WERI-Rb-1 (cell line): Measurements from ENCODE around the gene MFSD12.
"Not testable (repeated sequence)": the region's sequence is repeated elsewhere in the genome, so short reads cannot be mapped to it uniquely, and the experiment has no call there.

Experiments used
- DNase-seq: peaks from one replicate; pipeline ENCODE4 v3.0.0-alpha.2; 2020
- H3K27ac ChIP-seq: fragments of 250-450 bp; sonication (Bioruptor Pico); 2 replicates; pipeline ENCODE4 v1.5.1; 2020; ENCODE audit warnings: mild to moderate bottlenecking, moderate library complexity
- H3K27me3 ChIP-seq: fragments of 250-450 bp; sonication (Bioruptor Pico); 2 replicates; pipeline ENCODE4 v1.5.1; 2021; ENCODE audit warnings: mild to moderate bottlenecking, low read depth, moderate library complexity; ENCODE audit not compliant: insufficient read depth, severe bottlenecking
- H3K36me3 ChIP-seq: fragments of 250-450 bp; sonication (Bioruptor Pico); 2 replicates; pipeline ENCODE4 v1.5.1; 2020; ENCODE audit warnings: mild to moderate bottlenecking, moderate library complexity
- H3K4me3 ChIP-seq: 2 replicates; pipeline ENCODE4 v1.5.1; 2011; ENCODE audit warnings: low read depth, mild to moderate bottlenecking, control low read depth, low read length
- H3K9me3 ChIP-seq: fragments of 250-450 bp; sonication (Bioruptor Pico); 2 replicates; pipeline ENCODE4 v1.5.1; 2021; ENCODE audit warnings: mild to moderate bottlenecking, moderate library complexity; ENCODE audit not compliant: severe bottlenecking
- TF ChIP-seq, protein P1 (sequence below): IDR thresholded peaks from 2 replicates; pipeline ENCODE4 v1.5.1; 2011; ENCODE audit warnings: low read depth, mild to moderate bottlenecking, control low read depth, inconsistent platforms, low read length

Gene MFSD12

DNA sequence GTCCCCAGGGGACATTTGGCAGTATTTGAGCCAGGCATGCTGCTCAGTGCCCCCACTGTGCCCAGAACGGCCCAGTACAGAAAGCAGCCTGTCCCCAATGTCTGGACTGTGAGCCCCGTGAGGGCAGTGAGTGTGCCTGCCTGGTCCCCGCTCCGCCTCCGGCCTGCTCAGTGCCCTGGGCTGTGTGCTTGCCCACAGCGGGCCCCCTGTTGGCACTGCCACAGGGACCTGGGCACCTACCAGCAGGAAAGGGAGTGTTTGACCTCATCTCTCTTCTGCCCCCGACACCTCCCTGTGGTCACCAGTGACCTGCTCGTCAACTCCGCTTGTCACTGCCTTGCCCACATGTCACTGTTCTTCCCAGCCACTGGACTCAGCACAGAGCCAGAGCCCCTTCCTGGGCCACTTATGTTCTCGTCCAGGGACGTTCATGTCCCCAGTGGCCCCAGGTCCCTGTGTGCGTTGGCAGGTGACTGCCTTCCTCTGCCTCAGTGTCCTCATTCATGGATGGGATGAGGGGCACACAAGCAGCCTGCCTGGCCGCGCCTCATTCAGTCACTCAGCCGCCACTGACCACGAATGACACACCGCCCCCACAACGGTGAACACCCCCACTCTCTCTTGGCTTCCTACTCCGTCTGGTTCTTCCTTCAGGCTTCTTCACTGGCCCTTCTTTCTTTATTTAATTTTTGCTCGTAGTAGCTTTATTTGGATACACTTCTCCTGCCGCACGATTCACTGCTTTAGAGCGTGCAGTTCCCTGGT lies 48.4 kb downstream of the MFSD12 start:
- no peak overlapping the region for H3K27ac ChIP-seq
- no peak for DNase-seq
- H3K36me3 ChIP-seq = peaks cover 46% of the 10 kb centered on the region
- H3K4me3 ChIP-seq = no peak overlapping the region
- TF ChIP-seq, protein P1, sequence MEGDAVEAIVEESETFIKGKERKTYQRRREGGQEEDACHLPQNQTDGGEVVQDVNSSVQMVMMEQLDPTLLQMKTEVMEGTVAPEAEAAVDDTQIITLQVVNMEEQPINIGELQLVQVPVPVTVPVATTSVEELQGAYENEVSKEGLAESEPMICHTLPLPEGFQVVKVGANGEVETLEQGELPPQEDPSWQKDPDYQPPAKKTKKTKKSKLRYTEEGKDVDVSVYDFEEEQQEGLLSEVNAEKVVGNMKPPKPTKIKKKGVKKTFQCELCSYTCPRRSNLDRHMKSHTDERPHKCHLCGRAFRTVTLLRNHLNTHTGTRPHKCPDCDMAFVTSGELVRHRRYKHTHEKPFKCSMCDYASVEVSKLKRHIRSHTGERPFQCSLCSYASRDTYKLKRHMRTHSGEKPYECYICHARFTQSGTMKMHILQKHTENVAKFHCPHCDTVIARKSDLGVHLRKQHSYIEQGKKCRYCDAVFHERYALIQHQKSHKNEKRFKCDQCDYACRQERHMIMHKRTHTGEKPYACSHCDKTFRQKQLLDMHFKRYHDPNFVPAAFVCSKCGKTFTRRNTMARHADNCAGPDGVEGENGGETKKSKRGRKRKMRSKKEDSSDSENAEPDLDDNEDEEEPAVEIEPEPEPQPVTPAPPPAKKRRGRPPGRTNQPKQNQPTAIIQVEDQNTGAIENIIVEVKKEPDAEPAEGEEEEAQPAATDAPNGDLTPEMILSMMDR = no peak
- H3K9me3 ChIP-seq = no peaks in the 10 kb centered on the region
- H3K27me3 ChIP-seq = no peaks in the 10 kb centered on the region

DNA sequence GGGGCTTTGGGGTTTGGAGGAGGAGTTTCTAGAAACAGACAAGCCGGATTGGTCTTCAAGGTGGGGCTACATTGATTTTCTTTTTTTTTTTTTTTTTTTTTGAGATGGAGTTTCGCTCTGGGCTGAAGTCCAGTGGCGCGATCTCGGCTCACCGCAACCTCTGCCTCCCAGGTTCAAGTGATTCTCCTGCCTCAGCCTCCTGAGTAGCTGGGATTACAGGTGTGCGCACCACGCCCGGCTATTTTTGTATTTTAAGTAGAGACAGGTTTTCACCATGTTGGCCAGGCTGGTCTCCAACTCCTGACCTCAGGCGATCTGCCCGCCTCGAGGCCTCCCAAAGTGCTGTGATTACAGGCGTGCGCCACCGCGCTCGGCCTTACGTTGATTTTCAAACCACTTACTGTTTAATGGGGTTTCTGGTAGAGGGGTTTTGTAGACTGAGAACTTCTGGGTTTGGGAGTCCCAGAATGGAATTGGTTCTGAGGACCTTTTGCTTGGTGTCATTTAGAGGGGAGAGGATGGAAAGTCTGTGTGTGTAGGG lies 49.2 kb downstream of the MFSD12 start:
- peaks cover 46% of the 10 kb centered on the region for H3K36me3 ChIP-seq
- not testable (repeated sequence) for H3K4me3 ChIP-seq, H3K27me3 ChIP-seq, H3K27ac ChIP-seq, DNase-seq, H3K9me3 ChIP-seq

DNA sequence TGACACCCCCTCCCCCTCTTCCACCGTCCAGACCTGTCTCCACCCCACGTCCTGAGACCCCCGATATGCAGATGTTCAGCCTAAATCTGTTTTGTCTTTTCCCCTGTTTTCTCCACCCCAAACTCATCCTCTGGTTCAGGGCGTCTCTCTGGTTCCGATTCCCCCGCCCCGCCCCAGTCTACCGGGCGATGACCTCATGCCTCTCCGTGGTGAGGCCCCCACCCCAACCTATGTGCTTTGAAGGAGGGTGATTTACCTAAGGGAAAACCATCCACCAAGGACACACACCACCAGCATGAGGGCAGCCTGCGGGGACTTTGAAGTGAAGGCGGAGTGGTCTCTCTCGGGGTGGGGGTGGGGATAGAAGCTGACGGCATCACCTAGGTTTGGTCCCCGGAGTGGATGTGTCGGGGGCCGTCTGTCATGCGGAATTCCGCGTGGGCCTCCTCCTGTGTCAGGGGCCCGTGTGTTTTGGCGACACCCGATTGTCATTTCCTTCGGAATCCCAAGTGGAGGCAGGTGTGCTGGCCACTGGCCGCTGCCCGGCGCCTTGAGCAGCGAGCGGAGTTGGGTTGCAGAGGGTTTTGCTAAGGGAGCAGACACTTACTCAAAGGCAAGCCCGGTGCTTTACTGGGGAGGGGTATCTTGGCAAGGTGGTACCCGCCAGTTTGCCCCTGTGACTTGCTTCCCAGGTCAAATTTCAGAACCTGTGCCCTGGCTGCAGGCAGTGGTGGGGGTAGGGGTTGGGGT lies 49.8 kb downstream of the MFSD12 start:
- no peak for DNase-seq
- Histone ChIP-seq H3K9me3 (no peaks in the 10 kb centered on the region), H3K27me3 (no peaks in the 10 kb centered on the region), H3K4me3 (peak overlapping the region; percentile 19; the same call in 1 of the 2 replicates), H3K27ac (no peak overlapping the region), H3K36me3 (peaks cover 46% of the 10 kb centered on the region)
- TF ChIP-seq, protein P1 = no peak

DNA sequence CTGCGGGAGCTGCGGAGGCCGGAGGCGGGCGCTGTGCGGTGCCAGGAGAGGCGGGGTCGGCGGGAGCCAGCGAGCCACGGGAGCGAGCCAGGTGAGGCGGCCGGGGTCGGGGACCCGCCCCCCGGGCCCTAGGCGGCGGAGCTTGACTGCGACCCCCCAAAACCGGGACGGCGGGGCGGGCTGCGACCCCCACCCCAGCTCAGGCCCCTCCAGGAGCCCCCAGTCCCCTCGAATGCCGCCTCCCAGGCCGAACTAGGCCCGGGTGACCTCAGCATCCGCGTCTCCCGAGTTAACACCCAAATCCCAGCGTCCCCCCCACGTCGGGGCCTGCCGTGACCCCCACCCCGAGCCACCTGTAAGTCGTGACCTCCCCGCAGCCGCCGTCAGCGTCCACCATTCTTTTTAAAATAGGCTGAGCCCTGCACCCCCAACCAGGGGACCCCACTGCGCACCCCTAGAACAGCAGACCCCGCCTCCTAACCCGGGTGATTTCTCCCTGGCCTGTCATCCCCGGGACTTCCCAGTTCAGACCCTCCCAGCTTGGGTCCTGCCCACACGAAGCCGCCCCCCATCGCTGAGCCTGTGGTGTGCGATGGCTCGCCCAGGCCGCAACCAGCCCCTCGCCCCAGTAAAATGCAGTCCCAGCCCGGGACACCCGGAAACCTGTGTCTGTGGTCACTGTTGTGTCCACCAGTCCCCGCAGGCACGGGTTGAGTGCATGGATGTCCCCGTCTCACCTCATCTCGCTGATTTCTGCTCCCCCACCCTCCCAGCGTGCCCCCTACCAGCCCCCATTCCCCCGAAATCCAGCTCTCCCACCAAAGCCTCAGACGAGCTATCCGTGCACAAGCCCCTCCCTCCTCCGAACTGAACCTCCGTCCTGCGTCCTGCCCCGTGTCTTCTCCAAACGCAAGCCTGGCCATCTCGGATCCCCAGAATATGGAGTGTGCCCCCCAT lies 50.7 kb downstream of the MFSD12 start:
- peak overlapping the region; percentile 85 for H3K27ac ChIP-seq
- no peaks in the 10 kb centered on the region for H3K9me3 ChIP-seq
- no peak for DNase-seq

DNA sequence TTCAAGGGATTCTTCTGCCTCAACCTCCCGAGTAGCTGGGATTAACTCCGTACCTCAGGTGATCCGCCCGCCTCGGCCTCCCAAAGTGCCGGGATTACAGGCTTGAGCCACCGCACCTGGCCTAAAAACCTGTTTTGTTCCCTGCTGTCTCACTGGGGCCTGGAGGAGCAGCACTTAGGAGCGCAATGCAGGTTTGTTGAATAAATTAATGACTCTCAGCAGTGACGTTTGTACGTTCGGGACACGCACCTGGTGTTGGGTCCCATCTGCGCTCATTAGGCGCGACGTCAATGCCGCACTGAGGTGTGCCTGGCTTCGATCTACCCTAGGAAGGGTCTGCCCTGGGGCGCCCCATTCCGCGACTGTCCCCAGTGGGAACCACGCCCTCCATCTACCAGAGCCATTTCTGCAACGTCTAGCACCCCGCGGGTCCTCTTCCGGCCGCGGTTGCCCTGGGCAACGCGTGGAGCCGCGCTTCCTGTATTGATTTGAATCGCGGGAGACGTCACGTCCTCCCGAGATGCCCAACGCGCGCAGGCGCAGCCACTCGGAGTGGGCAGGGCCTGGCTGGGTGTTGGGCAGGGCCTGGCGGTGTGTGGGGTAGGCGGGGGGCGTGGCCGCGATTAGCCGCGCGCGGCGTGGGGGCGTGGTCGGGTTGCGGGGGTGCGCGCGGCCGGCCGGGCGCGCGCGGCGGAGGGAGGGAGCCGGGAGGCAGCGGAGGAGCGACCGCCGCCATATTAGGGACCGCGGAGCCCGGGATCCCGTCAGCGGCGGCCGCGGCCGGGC lies 51.6 kb downstream of the MFSD12 start, which contains the start of gene FZR1:
FZR1 (plus strand) TSS at position 714 of the 786 bp plus-strand sequence. CDS start 16,679 bp downstream, outside the sequence.
- H3K9me3 ChIP-seq = no peaks in the 10 kb centered on the region
- H3K27ac ChIP-seq = peak within 1 kb of the TSS; percentile 89
- H3K4me3 ChIP-seq = peak within 1 kb of the TSS; percentile 79
- DNase-seq = peak; percentile 99
- no peaks in the 10 kb centered on the region for H3K27me3 ChIP-seq
- TF ChIP-seq, protein P1 = no peak
- peaks cover 31% of the 10 kb centered on the region for H3K36me3 ChIP-seq

More for the DNA sequence above, 50.7 kb downstream of the MFSD12 start:
- peak overlapping the region; percentile 79 for H3K4me3 ChIP-seq
- TF ChIP-seq, protein P1 = no peak
- H3K36me3 ChIP-seq = peaks cover 38% of the 10 kb centered on the region
- H3K27me3 ChIP-seq = no peaks in the 10 kb centered on the region
